ENCODE data around the gene RTN4. TPM values are rescaled to one million over a fixed set of nuclear protein-coding genes. Genes with fewer than 3 reads are reported as not detected.
A peak's percentile ranks its signal among the peaks of the same experiment; 100 is the strongest.

Gene RTN4
- total and polyA plus RNA-seq, 2 of the 4 experiments (the other 2 are of a cell fraction), result 77.8 to 588 TPM

GRCh38 chr2:55096586-55096985, 46.3 kb upstream of the RTN4 start:
- in situ Hi-C loops (cut with MboI; ENCODE audit: low sequenced_read_pairs), result no loop called here
- CTCF ChIA-PET, result interaction anchor here (1.0 to 1.2 kb wide), 2 partner anchors 18 to 46 kb away, joined by 3 to 4 read pairs; partner anchors contain the start of gene RTN4
- H3K4me1 ChIP-seq (ENCODE audit: control insufficient read depth, insufficient read depth, low read length), result peaks cover 35% of the 10 kb centered on the region

More at GRCh38 chr2:55096586-55096985, 46.3 kb upstream of the RTN4 start:
- peak overlapping the region; percentile 66 for H2BK5ac ChIP-seq (ENCODE audit: low read depth, low read length, poor library complexity, severe bottlenecking)
- H2AFZ ChIP-seq (replicated peaks; ENCODE audit: low read length, poor library complexity), result no peak overlapping the region
- intact Hi-C loops (cut with micrococcal nuclease), result no loop called here
- H3K18ac ChIP-seq (ENCODE audit: low read depth, low read length), result peak overlapping the region; percentile 84
- H3K27ac ChIP-seq (ENCODE audit: insufficient read depth, low read length), result peak overlapping the region; percentile 38; the same call in 1 of the 2 replicates
- no peak for ATAC-seq (ENCODE audit: low read depth)
- H3K56ac ChIP-seq (ENCODE audit: extremely low read depth, insufficient read depth, low read length), result 0 out of 2 replicates have a peak overlapping the region, but pooled peaks have one; percentile 14
- peak overlapping the region; percentile 74 for H2BK120ac ChIP-seq (ENCODE audit: low read depth, low read length)
- TF ChIP-seq CHD1 (IDR thresholded peaks at IDR 0.05; ENCODE audit: low read depth, low read length), result no peak
- no peak for TF ChIP-seq RFX5 (IDR thresholded peaks at IDR 0.05; ENCODE audit: low read depth, low read length)
- TF ChIP-seq ELK1 (IDR thresholded peaks at IDR 0.05; ENCODE audit: borderline replicate concordance, low read depth, low read length), result no peak
- TF ChIP-seq RAD21 (IDR thresholded peaks at IDR 0.05; ENCODE audit: low read length), result no peak
- no peak for TF ChIP-seq RCOR1 (IDR thresholded peaks at IDR 0.05; ENCODE audit: insufficient replicate concordance, low read length)
- no peak for TF ChIP-seq MXI1 (IDR thresholded peaks at IDR 0.05; ENCODE audit: borderline replicate concordance, low read depth, low read length)
- TF ChIP-seq CTCF (conservative IDR thresholded peaks at IDR 0.05; ENCODE audit: low read depth, low read length), result no peak
- no peak for TF ChIP-seq CEBPB (IDR thresholded peaks at IDR 0.05; ENCODE audit: low read depth, low read length)
- TF ChIP-seq FOS (IDR thresholded peaks at IDR 0.05; ENCODE audit: low read depth, low read length), result no peak
- TF ChIP-seq MAFK (IDR thresholded peaks at IDR 0.05; ENCODE audit: low read depth, low read length), result no peak
- TF ChIP-seq BHLHE40 (IDR thresholded peaks at IDR 0.05; ENCODE audit: low read depth, low read length), result no peak
- TF ChIP-seq SMC3 (IDR thresholded peaks at IDR 0.05; ENCODE audit: low read depth, low read length), result no peak
- no peak for TF ChIP-seq POLR2A (IDR thresholded peaks at IDR 0.05; ENCODE audit: low read depth, low read length)
- H3K9ac ChIP-seq (ENCODE audit: low read depth, low read length), result no peak overlapping the region
- H3K23ac ChIP-seq (ENCODE audit: low read depth, low read length), result peak overlapping the region; percentile 28; the same call in 1 of the 2 replicates
- H3K9me3 ChIP-seq (ENCODE audit: control insufficient read depth, insufficient read depth, low read length), result no peaks in the 10 kb centered on the region
- no peaks in the 10 kb centered on the region for H4K20me1 ChIP-seq (ENCODE audit: insufficient read depth, low read length)
- peak overlapping the region; percentile 93 for H2BK20ac ChIP-seq (ENCODE audit: low read depth, low read length)
- no peak for DNase-seq
- peak overlapping the region; percentile 49 to 54 for H4K8ac ChIP-seq (ENCODE audit: low read depth in 2 of 2, low read length in 2 of 2)
- H2AK5ac ChIP-seq (ENCODE audit: low read depth, low read length), result peak overlapping the region; percentile 65; the same call in 1 of the 2 replicates
- H3K27me3 ChIP-seq (ENCODE audit: control insufficient read depth, insufficient read depth, low read length), result no peaks in the 10 kb centered on the region
- H2AK9ac ChIP-seq (replicated peaks; ENCODE audit: low read depth, low read length, poor library complexity), result no peak overlapping the region
- H3K14ac ChIP-seq (replicated peaks; ENCODE audit: low read depth, low read length), result peak overlapping the region; percentile 80
- POLR2A ChIA-PET (ENCODE audit: unreplicated experiment), result interaction anchor here (0.6 kb wide), 1 partner anchor 11 kb away, joined by 5 read pairs; no protein-coding TSS in a partner anchor
- no CpG with 5 or more reads among the region's 3 CpGs for whole genome bisulfite sequencing, 2 experiments (ENCODE audit: extremely low coverage in 2 of 2, insufficient read length in 1 of 2)
- H4K91ac ChIP-seq (ENCODE audit: insufficient read depth, low read depth, low read length), result peak overlapping the region; percentile 56
- H3K4ac ChIP-seq (ENCODE audit: low read depth, low read length), result peak overlapping the region; percentile 76
- peak overlapping the region; percentile 56; the same call in 2 of the 3 replicates for H2BK15ac ChIP-seq (ENCODE audit: low read depth, low read length)
- H3K36me3 ChIP-seq (ENCODE audit: control insufficient read depth, insufficient read depth, low read length), result no peaks in the 10 kb centered on the region
- H3K4me3 ChIP-seq (ENCODE audit: insufficient read depth, low read depth, low read length), result no peak overlapping the region
- dilution Hi-C loops (cut with HindIII; ENCODE audit: low sequenced_read_pairs, unreplicated experiment), result no loop called here
- peaks cover 23 to 51% of the 10 kb centered on the region in 2 experiments for H3K79me1 ChIP-seq (ENCODE audit: low read depth in 1 of 2, low read length in 2 of 2)
- H3K9me1 ChIP-seq (ENCODE audit: insufficient read depth, low read length), result peaks cover 21% of the 10 kb centered on the region
- peak overlapping the region; percentile 67 for H4K5ac ChIP-seq (ENCODE audit: low read depth, low read length)
- BruUV-seq (replicated peaks), result no TSS peak
- H3K4me2 ChIP-seq (ENCODE audit: low read depth, low read length), result no peak overlapping the region
